Endothelial cell of umbilical vein (primary cell): ENCODE data around the gene ABCG4. TPM values are rescaled to one million over a fixed set of nuclear protein-coding genes. Genes with fewer than 3 reads are reported as not detected.

Source experiments
- BruUV-seq: library from RNA; stranded (reverse); fragments of 400-500 nt; replicated peaks from 2 replicates; lab custom pipeline; 2021; lab: Mats Ljungman, UMichigan
- CTCF ChIA-PET: fragments of 300-600, 350-600 bp; sonication (Branson Sonifier 250); formaldehyde crosslinking; loops from one replicate; lab custom pipeline; 2021; ENCODE audit warnings: antibody characterized with exemption, inconsistent platforms; lab: Charles Lee
- POLR2A ChIA-PET: fragments of 300-600, 350-600 bp; sonication (Branson Sonifier 250); formaldehyde crosslinking; loops from one replicate; lab custom pipeline; 2021; ENCODE audit warnings: antibody characterized with exemption, inconsistent platforms; lab: Charles Lee
- DNase-seq: peaks from one replicate; pipeline ENCODE4 v3.0.0-alpha.2; 2011; ENCODE audit warnings: low read depth, low spot score
- FAIRE-seq: peaks from 2 replicates; lab custom pipeline; 2011; peaks lifted over from hg19 to GRCh38; lab: Jason Lieb, UNC
- H2AFZ ChIP-seq: 2 replicates; pipeline ENCODE4 v1.6.0; 2012; ENCODE audit warnings: low read depth, low read length, control low read depth, inconsistent platforms
- H3K27ac ChIP-seq: 2 replicates; pipeline ENCODE4 v1.5.1; 2011; ENCODE audit warnings: low read depth, mild to moderate bottlenecking, control low read depth, low read length, moderate library complexity; ENCODE audit not compliant: insufficient read depth
- H3K27me3 ChIP-seq, 2 experiments: 2 replicates each; pipeline versions ENCODE4 v1.6.0 to v1.6.1; 2011; ENCODE audit warnings: low read length in 2 of 2, mixed read lengths in 1 of 2; ENCODE audit not compliant: control insufficient read depth in 2 of 2, insufficient read depth in 2 of 2
- H3K36me3 ChIP-seq, 2 experiments: 2 replicates in 1 of 2; 3 replicates in 1 of 2; pipeline ENCODE4 v1.5.1; 2011; ENCODE audit warnings: low read length in 2 of 2, mild to moderate bottlenecking in 1 of 2, moderate library complexity in 1 of 2; ENCODE audit not compliant: control insufficient read depth in 2 of 2, insufficient read depth in 2 of 2; ENCODE audit errors: extremely low read depth in 1 of 2
- H3K4me1 ChIP-seq: 3 replicates; pipeline ENCODE4 v1.5.1; 2011; ENCODE audit warnings: mild to moderate bottlenecking, low read length; ENCODE audit not compliant: control insufficient read depth, insufficient read depth; ENCODE audit errors: extremely low read depth
- H3K4me2 ChIP-seq: 2 replicates; pipeline ENCODE4 v1.6.1; 2011; ENCODE audit warnings: low read length, control low read depth, mixed read lengths; ENCODE audit not compliant: insufficient read depth
- H3K4me3 ChIP-seq, 3 experiments: fragments of 200-600 bp in 1 of 3; sonication (generic), shearing (Covaris generic) in 1 of 3; replicated peaks in 1 of 3; 2 replicates each; pipeline ENCODE4 v1.5.1; 2011 to 2016; ENCODE audit warnings: control low read depth in 3 of 3, low read length in 3 of 3, mild to moderate bottlenecking in 2 of 3, inconsistent platforms in 1 of 3, low read depth in 1 of 3, moderate library complexity in 1 of 3; ENCODE audit not compliant: insufficient read depth in 1 of 3
- H3K79me2 ChIP-seq: 2 replicates; pipeline ENCODE4 v1.6.0; 2012; ENCODE audit warnings: low read length, inconsistent platforms; ENCODE audit not compliant: control insufficient read depth, insufficient read depth
- H3K9ac ChIP-seq: replicated peaks from 2 replicates; pipeline ENCODE3; 2011; ENCODE audit warnings: low read length, control low read depth; ENCODE audit not compliant: insufficient read depth; ENCODE audit errors: extremely low read depth
- H3K9me1 ChIP-seq: replicated peaks from 3 replicates; pipeline ENCODE4 v1.6.0; 2011; ENCODE audit warnings: mild to moderate bottlenecking, low read length; ENCODE audit not compliant: control insufficient read depth, insufficient read depth; ENCODE audit errors: extremely low read depth
- H3K9me3 ChIP-seq: replicated peaks from 2 replicates; pipeline ENCODE4 v1.5.1; 2012; ENCODE audit warnings: low read length, inconsistent platforms; ENCODE audit not compliant: control insufficient read depth, insufficient read depth
- H4K20me1 ChIP-seq: replicated peaks from 2 replicates; pipeline ENCODE3; 2011; ENCODE audit warnings: mild to moderate bottlenecking, low read length; ENCODE audit not compliant: control insufficient read depth, insufficient read depth; ENCODE audit errors: extremely low read depth
- EZH2 ChIP-seq: IDR thresholded peaks from 2 replicates; pipeline ENCODE4 v1.6.1; 2012; ENCODE audit warnings: borderline replicate concordance, low read depth, mild to moderate bottlenecking, moderate library complexity, low read length, inconsistent platforms; ENCODE audit not compliant: severe bottlenecking
- FOS ChIP-seq: IDR thresholded peaks from 2 replicates; pipeline ENCODE4 v1.6.1; 2011; ENCODE audit warnings: mild to moderate bottlenecking, low read length, moderate library complexity, borderline replicate concordance; ENCODE audit not compliant: insufficient read depth
- GATA2 ChIP-seq: IDR thresholded peaks from 2 replicates; pipeline ENCODE4 v1.7.0; 2011; ENCODE audit warnings: low read depth, mild to moderate bottlenecking, moderate library complexity, mixed read lengths, low read length; ENCODE audit not compliant: insufficient read length, insufficient read depth
- JUN ChIP-seq: IDR thresholded peaks from 2 replicates; pipeline ENCODE4 v1.6.1; 2011; ENCODE audit warnings: borderline replicate concordance, low read depth; ENCODE audit not compliant: insufficient read length, insufficient read depth
- MYC ChIP-seq: IDR thresholded peaks from one replicate; pipeline ENCODE4 v1.6.1; 2011; ENCODE audit warnings: mild to moderate bottlenecking, low read depth, low read length
- POLR2A ChIP-seq: IDR thresholded peaks from 2 replicates; pipeline ENCODE4 v1.6.1; 2012; ENCODE audit warnings: low read depth, mild to moderate bottlenecking, control low read depth, low read length
- POLR2AphosphoS5 ChIP-seq: IDR thresholded peaks from 2 replicates; pipeline ENCODE4 v1.6.1; 2012; ENCODE audit warnings: low read depth, mild to moderate bottlenecking, control low read depth, low read length, moderate library complexity; ENCODE audit not compliant: insufficient read depth
- dilution Hi-C: fragments of 300-500 bp; cut with MboI; formaldehyde crosslinking; loops from one replicate; pipeline ENCODE4 v1.15.0; 2019; ENCODE audit warnings: low sequenced_read_pairs; ENCODE audit not compliant: extremely low pct_ligation_motif_present
- intact Hi-C: fragments of 100-400 bp; cut with micrococcal nuclease; formaldehyde crosslinking; loops from one replicate; pipeline ENCODE4 v1.10.0; 2022
- polyA plus RNA-seq, 4 experiments: library from polyadenylated mRNA; depleted of rRNA in 3 of 4; stranded (reverse) in 3 of 4; unstranded in 1 of 4; fragments of >200 nt; gene quantifications; 2 replicates each; pipeline versions ENCODE4 v1.2.1 to v1.2.3, GENCODE V29; 2011 to 2012; ENCODE audit warnings: missing spikeins in 1 of 4
- total RNA-seq: library from RNA; stranded (reverse); gene quantifications from 2 replicates; pipeline ENCODE4 v1.2.3, GENCODE V29; 2021
- TF ChIP-seq, protein P1 (sequence below), 2 donors: IDR thresholded peaks; 1 replicate in 1 of 2; 2 replicates in 1 of 2; pipeline ENCODE4 v1.5.1; 2011; ENCODE audit warnings: low read length in 2 of 2, mild to moderate bottlenecking in 2 of 2, moderate library complexity in 2 of 2, control low read depth in 1 of 2, inconsistent platforms in 1 of 2, low read depth in 1 of 2; ENCODE audit not compliant: insufficient read depth in 1 of 2; ENCODE audit errors: extremely low read depth in 1 of 2
- TF ChIP-seq, protein P2 (sequence below): IDR thresholded peaks from 2 replicates; pipeline ENCODE4 v1.6.1; 2011; ENCODE audit not compliant: insufficient read depth, insufficient read length

The ABCG4 gene
- total and polyA plus RNA-seq, 2 donors (not counting 3 experiments of a cell fraction or from before 2014, with no cell fraction given), result 1.0 to 1.7 TPM

- BruUV-seq, result no TSS peak
- ChIA-PET CTCF (interaction anchor here (1.2 to 2.2 kb wide), 3 partner anchors 10 to 15 kb away, joined by 3 to 9 read pairs (median 5); partner anchors contain the start of genes C2CD2L and DPAGT1), POLR2A (no interaction called here)
- intact Hi-C loops (no loop called here), dilution Hi-C loops (no loop called here)
- no peak for FAIRE-seq
- DNase-seq, result no peak
- Histone ChIP-seq H3K27ac (no peak overlapping the region), H4K20me1 (no peaks in the 10 kb centered on the region), H3K9me3 (no peaks in the 10 kb centered on the region), H2AFZ (no peak overlapping the region), H3K9ac (no peak overlapping the region), H3K27me3 (no peaks in the 10 kb centered on the region), H3K9me1 (no peaks in the 10 kb centered on the region), H3K4me2 (no peak overlapping the region), H3K4me1 (peaks cover 11% of the 10 kb centered on the region), H3K36me3 (peaks cover 5 to 16% of the 10 kb centered on the region in 2 experiments), H3K4me3 (no peak overlapping the region), H3K79me2 (peaks cover 5% of the 10 kb centered on the region)
- no peak for TF ChIP-seq POLR2AphosphoS5
- no peak for TF ChIP-seq POLR2A
- no peak for TF ChIP-seq EZH2
- TF ChIP-seq, protein P1, sequence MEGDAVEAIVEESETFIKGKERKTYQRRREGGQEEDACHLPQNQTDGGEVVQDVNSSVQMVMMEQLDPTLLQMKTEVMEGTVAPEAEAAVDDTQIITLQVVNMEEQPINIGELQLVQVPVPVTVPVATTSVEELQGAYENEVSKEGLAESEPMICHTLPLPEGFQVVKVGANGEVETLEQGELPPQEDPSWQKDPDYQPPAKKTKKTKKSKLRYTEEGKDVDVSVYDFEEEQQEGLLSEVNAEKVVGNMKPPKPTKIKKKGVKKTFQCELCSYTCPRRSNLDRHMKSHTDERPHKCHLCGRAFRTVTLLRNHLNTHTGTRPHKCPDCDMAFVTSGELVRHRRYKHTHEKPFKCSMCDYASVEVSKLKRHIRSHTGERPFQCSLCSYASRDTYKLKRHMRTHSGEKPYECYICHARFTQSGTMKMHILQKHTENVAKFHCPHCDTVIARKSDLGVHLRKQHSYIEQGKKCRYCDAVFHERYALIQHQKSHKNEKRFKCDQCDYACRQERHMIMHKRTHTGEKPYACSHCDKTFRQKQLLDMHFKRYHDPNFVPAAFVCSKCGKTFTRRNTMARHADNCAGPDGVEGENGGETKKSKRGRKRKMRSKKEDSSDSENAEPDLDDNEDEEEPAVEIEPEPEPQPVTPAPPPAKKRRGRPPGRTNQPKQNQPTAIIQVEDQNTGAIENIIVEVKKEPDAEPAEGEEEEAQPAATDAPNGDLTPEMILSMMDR (IDR thresholded peaks at IDR 0.05; ENCODE audit: extremely low read depth in 1 of 2, insufficient read depth in 1 of 2, low read depth in 1 of 2, low read length in 2 of 2), result no peak
- no peak for TF ChIP-seq MYC
- TF ChIP-seq, protein P2, sequence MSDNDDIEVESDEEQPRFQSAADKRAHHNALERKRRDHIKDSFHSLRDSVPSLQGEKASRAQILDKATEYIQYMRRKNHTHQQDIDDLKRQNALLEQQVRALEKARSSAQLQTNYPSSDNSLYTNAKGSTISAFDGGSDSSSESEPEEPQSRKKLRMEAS, result no peak
- no peak for TF ChIP-seq JUN
- TF ChIP-seq GATA2, result no peak
- no peak for TF ChIP-seq FOS
Measured at GRCh38 chr11:119117004-119117706, 31.7 kb upstream of the ABCG4 start.
